Measurements from ENCODE around the gene CFAP157.
A peak's percentile ranks its signal among the peaks of the same experiment; 100 is the strongest.
"Not testable (repeated sequence)": the region's sequence is repeated elsewhere in the genome, so short reads cannot be mapped to it uniquely, and the experiment has no call there.

CFAP157 gene

GRCh38 chr9:127739614-127740330 lies 33.0 kb downstream of the CFAP157 start:
- DNase-seq = no peak

- no peak for DNase-seq
Observed at GRCh38 chr9:127741831-127742434, 35.1 kb downstream of the CFAP157 start.

- peak; percentile 86 for DNase-seq
Observed at GRCh38 chr9:127742435-127743088, 35.8 kb downstream of the CFAP157 start.

GRCh38 chr9:127744398-127745110 lies 37.8 kb downstream of the CFAP157 start:
- DNase-seq = no peak

GRCh38 chr9:127746959-127747569 lies 40.3 kb downstream of the CFAP157 start:
- no peak for DNase-seq

- no peak for DNase-seq
Observed at GRCh38 chr9:127749090-127749787, 42.5 kb downstream of the CFAP157 start.

- no peak for DNase-seq
Observed at GRCh38 chr9:127751269-127752054, 44.7 kb downstream of the CFAP157 start.

GRCh38 chr9:127753148-127753547 lies 46.4 kb downstream of the CFAP157 start:
- no peak for DNase-seq

GRCh38 chr9:127753622-127754021 lies 46.8 kb downstream of the CFAP157 start:
- DNase-seq = no peak

GRCh38 chr9:127754099-127755060 lies 47.6 kb downstream of the CFAP157 start:
- DNase-seq = no peak

- DNase-seq = no peak
Observed at GRCh38 chr9:127755061-127756060, 48.6 kb downstream of the CFAP157 start.

GRCh38 chr9:127756233-127756632 lies 49.4 kb downstream of the CFAP157 start:
- no peak for DNase-seq

GRCh38 chr9:127756776-127757175 lies 50.0 kb downstream of the CFAP157 start:
- DNase-seq = not testable (repeated sequence)

- DNase-seq = no peak
Observed at GRCh38 chr9:127758843-127759242, 52.1 kb downstream of the CFAP157 start.

GRCh38 chr9:127761061-127761460 lies 54.3 kb downstream of the CFAP157 start:
- DNase-seq = no peak

GRCh38 chr9:127761491-127761956 lies 54.7 kb downstream of the CFAP157 start:
- DNase-seq = no peak

- no peak for DNase-seq
Observed at GRCh38 chr9:127762111-127762676, 55.4 kb downstream of the CFAP157 start.

GRCh38 chr9:127763918-127764384 lies 57.2 kb downstream of the CFAP157 start:
- DNase-seq = no peak

Data from NCI-H1436 treated with DMSO at 0.1 percent for 48 hours (cell line).